Mucosa of rectum (tissue), 2 donors: ENCODE measurements around the gene QSOX1.
"Not testable (repeated sequence)": the region's sequence is repeated elsewhere in the genome, so short reads cannot be mapped to it uniquely, and the experiment has no call there.

Experiments used
- H3K27ac ChIP-seq, 2 donors: one replicate each; pipeline ENCODE4 v1.7.0; 2013; ENCODE audit warnings: inconsistent platforms in 2 of 2, low read depth in 2 of 2, low read length in 2 of 2
- H3K27me3 ChIP-seq, 2 donors: one replicate each; pipeline ENCODE4 v1.7.0; 2013; ENCODE audit warnings: low read length in 2 of 2; ENCODE audit not compliant: control insufficient read depth in 2 of 2, insufficient read depth in 2 of 2
- H3K36me3 ChIP-seq, 2 donors: one replicate each; pipeline ENCODE4 v1.7.0; 2013; ENCODE audit warnings: low read length in 2 of 2; ENCODE audit not compliant: control insufficient read depth in 2 of 2, insufficient read depth in 2 of 2
- H3K4me1 ChIP-seq, 2 donors: one replicate each; pipeline ENCODE4 v1.7.0; 2013; ENCODE audit warnings: low read length in 2 of 2, mild to moderate bottlenecking in 1 of 2; ENCODE audit not compliant: control insufficient read depth in 2 of 2, insufficient read depth in 2 of 2
- H3K4me3 ChIP-seq, 2 donors: one replicate each; pipeline ENCODE4 v1.7.0; 2013; ENCODE audit warnings: low read length in 2 of 2
- H3K9ac ChIP-seq, 2 donors: one replicate each; pipeline ENCODE4 v1.7.0; 2013; ENCODE audit warnings: low read length in 2 of 2, low read depth in 1 of 2, mild to moderate bottlenecking in 1 of 2
- H3K9me3 ChIP-seq, 2 donors: one replicate each; pipeline ENCODE4 v1.7.0; 2013; ENCODE audit warnings: low read length in 2 of 2; ENCODE audit not compliant: control insufficient read depth in 2 of 2
- donor health status: healthy.
- donor health status: Normal muscosa, but diverticular disease.

Gene QSOX1

DNA sequence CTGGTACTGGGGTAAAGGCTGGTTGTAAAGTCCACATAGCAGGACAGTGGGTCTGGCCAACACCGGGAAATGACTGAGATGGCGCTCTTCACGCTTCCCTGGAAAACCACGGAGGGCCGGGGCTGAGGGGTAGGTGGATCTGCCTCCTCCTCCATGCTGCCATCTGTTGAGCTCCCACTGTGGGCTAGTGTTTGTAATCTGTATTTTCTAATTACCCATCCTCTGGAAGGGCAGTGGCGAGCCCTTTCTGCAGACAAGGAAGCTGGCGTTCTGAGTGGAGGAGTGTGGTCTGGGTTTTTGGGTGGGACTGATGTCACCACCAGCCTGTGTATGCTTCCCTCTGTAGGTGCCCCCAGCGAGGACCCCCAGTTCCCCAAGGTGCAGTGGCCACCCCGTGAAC is 41.2 kb downstream of the QSOX1 start:
- Histone ChIP-seq H3K27me3 (no peaks in the 10 kb centered on the region), H3K4me3 (no peak overlapping the region), H3K9ac (no peak overlapping the region), H3K4me1 (peaks cover 8 to 14% of the 10 kb centered on the region in 2 donors), H3K9me3 (no peaks in the 10 kb centered on the region), H3K36me3 (peaks cover 23 to 42% of the 10 kb centered on the region in 2 donors), H3K27ac (no peak overlapping the region)

DNA sequence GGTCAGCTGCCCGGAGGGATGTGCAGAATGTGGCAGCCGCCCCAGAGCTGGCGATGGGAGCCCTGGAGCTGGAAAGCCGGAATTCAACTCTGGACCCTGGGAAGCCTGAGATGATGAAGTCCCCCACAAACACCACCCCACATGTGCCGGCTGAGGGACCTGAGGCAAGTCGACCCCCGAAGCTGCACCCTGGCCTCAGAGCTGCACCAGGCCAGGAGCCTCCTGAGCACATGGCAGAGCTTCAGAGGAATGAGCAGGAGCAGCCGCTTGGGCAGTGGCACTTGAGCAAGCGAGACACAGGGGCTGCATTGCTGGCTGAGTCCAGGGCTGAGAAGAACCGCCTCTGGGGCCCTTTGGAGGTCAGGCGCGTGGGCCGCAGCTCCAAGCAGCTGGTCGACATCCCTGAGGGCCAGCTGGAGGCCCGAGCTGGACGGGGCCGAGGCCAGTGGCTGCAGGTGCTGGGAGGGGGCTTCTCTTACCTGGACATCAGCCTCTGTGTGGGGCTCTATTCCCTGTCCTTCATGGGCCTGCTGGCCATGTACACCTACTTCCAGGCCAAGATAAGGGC is 41.9 kb downstream of the QSOX1 start:
- Histone ChIP-seq H3K9ac (no peak overlapping the region), H3K4me3 (no peak overlapping the region), H3K27me3 (no peaks in the 10 kb centered on the region), H3K36me3 (peaks cover 17 to 36% of the 10 kb centered on the region in 2 donors), H3K4me1 (peaks cover 8 to 14% of the 10 kb centered on the region in 2 donors), H3K9me3 (no peaks in the 10 kb centered on the region), H3K27ac (no peak overlapping the region)

DNA sequence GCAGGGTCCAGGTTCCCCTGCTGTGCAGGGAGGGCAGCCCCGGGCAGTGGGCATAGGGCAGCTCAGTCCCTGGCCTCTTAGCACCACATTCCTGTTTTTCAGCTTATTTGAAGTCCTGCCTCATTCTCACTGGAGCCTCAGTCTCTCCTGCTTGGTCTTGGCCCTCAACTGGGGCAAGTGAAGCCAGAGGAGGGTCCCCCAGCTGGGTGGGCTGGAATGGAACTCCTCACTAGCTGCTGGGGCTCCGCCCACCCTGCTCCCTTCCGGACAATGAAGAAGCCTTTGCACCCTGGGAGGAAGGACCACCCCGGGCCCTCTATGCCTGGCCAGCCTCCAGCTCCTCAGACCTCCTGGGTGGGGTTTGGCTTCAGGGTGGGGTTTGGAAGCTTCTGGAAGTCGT is 42.6 kb downstream of the QSOX1 start:
- Histone ChIP-seq H3K4me1 (peaks cover 8 to 14% of the 10 kb centered on the region in 2 donors), H3K9me3 (no peaks in the 10 kb centered on the region), H3K27ac (no peak overlapping the region), H3K4me3 (no peak overlapping the region), H3K27me3 (no peaks in the 10 kb centered on the region), H3K36me3 (peaks cover 17 to 32% of the 10 kb centered on the region in 2 donors), H3K9ac (no peak overlapping the region)

DNA sequence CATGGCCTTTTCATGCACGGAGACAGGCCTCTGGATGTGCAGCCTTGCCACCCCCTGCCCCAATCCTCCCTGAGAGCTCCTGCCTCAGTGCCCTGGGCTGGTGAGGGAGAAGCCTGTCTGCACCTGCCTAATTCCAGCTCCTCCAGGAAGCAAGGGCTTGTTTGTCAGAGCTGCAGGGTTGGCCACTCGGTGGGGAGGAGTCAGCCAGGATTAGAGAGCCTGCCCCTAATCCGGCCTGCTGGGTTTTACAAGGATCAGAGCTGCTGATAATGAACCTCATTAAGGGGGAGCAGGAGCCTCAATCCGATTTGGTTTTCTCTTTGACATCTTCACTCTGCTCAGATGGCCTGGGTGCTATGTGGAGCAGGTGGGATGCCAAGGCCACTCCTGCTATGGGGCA is 43.5 kb downstream of the QSOX1 start:
- Histone ChIP-seq H3K9ac (no peak overlapping the region), H3K27me3 (no peaks in the 10 kb centered on the region), H3K27ac (no peak overlapping the region), H3K4me1 (peaks cover 8 to 10% of the 10 kb centered on the region in 2 donors), H3K36me3 (peaks cover 17 to 29% of the 10 kb centered on the region in 2 donors), H3K4me3 (no peak overlapping the region), H3K9me3 (no peaks in the 10 kb centered on the region)

DNA sequence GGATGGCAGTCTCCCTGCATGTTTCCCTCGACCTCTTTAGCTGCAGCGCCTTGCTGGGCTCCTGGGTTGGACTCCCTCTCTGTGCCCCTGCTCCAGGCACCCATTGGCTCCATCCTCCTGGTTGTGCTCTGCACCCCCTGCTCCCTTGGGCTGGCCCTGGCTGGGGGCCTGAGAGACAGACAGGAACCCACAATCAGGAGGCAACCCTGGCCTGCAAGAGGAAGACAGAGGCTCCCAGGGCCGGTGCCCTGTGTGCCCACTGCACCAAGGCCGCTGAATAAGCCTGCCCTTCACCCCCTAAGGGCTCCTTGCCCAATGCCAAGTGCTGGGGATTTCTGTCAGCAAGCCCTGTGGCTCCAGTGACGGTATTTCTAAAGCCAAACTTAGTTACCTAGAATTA is 43.9 kb downstream of the QSOX1 start:
- H3K4me3 ChIP-seq, result no peak overlapping the region
- no peak overlapping the region for H3K27ac ChIP-seq
- H3K4me1 ChIP-seq, result peaks cover 7 to 8% of the 10 kb centered on the region in 2 donors
- H3K9me3 ChIP-seq, result no peaks in the 10 kb centered on the region
- no peaks in the 10 kb centered on the region for H3K27me3 ChIP-seq
- H3K9ac ChIP-seq, result no peak overlapping the region
- peaks cover 17 to 28% of the 10 kb centered on the region in 2 donors for H3K36me3 ChIP-seq

DNA sequence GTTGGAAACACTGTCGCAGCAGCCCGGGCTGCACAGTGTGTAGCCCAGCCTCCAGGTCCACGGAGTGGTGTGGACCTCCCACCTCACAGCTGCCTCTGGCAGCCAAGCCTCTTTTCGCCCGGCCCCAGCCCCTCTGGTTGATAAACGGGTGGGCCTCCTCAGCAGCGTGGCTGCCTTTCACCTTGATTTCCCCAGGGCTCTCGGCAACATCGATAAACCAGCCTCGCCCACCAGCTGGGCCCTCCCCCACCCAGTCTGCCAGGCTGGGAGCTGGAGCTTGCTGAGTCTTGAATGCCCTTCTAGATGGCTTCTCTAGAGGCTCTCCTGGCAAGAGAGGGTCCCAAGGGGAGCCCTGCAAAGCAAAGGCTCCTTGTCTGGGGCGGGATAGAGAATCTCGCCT is 44.3 kb downstream of the QSOX1 start:
- peaks cover 17 to 24% of the 10 kb centered on the region in 2 donors for H3K36me3 ChIP-seq
- no peaks in the 10 kb centered on the region for H3K27me3 ChIP-seq
- no peak overlapping the region for H3K27ac ChIP-seq
- H3K9me3 ChIP-seq, result no peaks in the 10 kb centered on the region
- no peak overlapping the region for H3K9ac ChIP-seq
- H3K4me1 ChIP-seq, result peaks cover 3 to 4% of the 10 kb centered on the region in 2 donors
- no peak overlapping the region for H3K4me3 ChIP-seq

DNA sequence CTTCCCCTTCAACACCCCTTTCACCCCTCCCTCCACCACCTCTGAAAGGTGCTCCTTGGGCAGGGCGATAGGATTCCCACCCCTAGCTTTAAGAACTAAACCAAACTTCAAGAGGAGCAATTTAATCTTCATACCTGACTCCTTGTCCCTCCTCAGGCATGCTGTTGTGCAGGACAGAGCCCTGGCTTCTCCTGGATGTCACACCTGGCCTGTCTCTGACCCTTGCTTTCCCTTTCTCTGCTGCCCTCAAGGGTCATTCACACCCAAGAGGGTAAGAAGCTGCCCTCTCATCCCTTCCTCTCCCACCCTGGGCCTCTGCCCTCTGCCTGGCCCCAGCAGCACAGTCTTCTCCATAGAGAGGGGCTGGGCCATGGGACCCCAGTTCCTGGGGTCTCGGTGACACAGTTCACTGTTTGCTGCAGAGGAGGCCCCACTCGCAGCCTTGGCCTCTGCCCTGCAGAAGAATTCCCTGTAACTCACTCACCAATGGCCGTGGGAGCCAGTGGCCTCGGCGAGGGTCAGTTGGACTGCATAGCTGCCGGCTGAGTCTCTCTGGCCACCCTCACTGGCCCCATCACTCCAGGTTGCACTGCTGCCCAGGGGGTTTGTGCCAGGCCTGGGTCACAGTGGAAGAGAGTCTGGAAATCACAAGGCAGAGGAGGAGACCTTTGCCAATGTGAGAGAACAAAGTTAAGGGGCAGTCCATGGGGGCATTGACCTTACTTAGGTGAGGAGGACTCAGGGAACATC is 47.0 kb downstream of the QSOX1 start:
- Histone ChIP-seq H3K4me3 (no peak overlapping the region), H3K4me1 (no peaks in the 10 kb centered on the region), H3K9me3 (no peaks in the 10 kb centered on the region), H3K27ac (no peak overlapping the region), H3K36me3 (peaks cover 4 to 5% of the 10 kb centered on the region in 2 donors), H3K9ac (no peak overlapping the region), H3K27me3 (no peaks in the 10 kb centered on the region)

DNA sequence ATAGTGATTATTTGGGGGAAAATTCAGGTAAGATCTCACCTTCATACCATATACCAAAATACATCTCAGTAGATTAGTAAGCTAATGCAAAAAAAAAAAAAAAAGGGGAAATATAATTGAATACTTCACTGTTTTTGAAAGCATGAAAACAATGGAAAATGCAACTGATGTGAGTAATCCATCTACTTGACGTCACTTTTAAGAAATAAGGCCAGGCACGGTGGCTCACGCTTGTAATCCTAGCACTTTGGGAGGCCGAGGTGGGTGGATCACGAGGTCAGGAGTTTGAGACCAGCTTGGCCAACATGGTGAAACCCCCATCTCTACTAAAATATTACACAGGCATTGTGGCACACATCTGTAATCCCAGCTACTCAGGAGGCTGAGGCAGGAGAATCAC is 47.9 kb downstream of the QSOX1 start:
- not testable (repeated sequence) for H3K27ac ChIP-seq, H3K27me3 ChIP-seq, H3K4me1 ChIP-seq, H3K4me3 ChIP-seq, H3K9me3 ChIP-seq, H3K9ac ChIP-seq, H3K36me3 ChIP-seq

DNA sequence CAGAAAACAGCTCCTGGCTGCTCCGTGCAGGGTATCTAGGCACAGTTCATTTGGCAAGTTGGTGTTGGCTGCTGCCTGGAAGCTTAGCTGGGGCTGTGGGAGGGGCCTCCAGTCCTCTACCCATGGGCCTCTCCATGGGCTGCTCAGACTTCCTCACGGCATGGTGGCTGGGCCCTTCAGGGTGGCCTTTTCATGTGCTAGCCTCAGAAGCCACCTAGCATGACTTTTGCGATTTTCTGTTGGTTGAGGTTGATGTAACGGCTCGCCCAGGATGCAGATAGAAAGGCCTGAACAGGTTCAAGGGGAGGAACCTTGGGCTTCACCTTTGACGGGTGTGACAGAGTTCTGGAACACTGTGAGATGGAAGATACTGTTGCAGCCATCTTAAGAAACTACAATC is 49.6 kb downstream of the QSOX1 start:
- Histone ChIP-seq H3K27me3 (no peaks in the 10 kb centered on the region), H3K27ac (no peak overlapping the region), H3K4me1 (no peaks in the 10 kb centered on the region), H3K4me3 (no peak overlapping the region), H3K9ac (no peak overlapping the region), H3K36me3 (no peaks in the 10 kb centered on the region), H3K9me3 (no peaks in the 10 kb centered on the region)

DNA sequence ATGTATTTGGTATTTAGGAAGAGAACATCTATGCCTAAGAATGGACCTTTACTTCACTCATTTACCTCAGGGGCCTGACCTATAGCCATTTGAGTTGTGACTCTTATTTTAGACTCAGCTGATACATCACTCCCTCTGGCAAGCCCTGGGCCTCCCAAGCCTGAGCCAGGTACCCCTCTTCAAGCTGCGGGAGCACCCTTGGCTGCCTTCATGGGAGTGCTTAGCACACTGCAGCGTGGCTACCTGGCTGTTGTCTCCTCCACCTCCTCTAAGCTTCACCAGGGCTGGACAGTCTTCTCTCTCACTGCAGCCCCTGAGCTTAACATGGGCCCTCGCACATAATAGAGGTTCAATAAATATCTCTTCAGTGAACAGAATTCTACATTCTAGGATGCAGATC is 51.9 kb downstream of the QSOX1 start:
- Histone ChIP-seq H3K27ac (no peak overlapping the region), H3K9me3 (no peaks in the 10 kb centered on the region)

More for the DNA sequence above, 51.9 kb downstream of the QSOX1 start:
- Histone ChIP-seq H3K4me1 (no peaks in the 10 kb centered on the region), H3K9ac (no peak overlapping the region), H3K27me3 (peaks cover 0 to 3% of the 10 kb centered on the region in 2 donors), H3K36me3 (no peaks in the 10 kb centered on the region), H3K4me3 (no peak overlapping the region)
